ENCODE measurements around the gene RPS21. TPM values are rescaled to one million over a fixed set of nuclear protein-coding genes. Genes with fewer than 3 reads are reported as not detected.

RPS21 gene
- total and polyA plus RNA-seq, 4 donors, result 278 to 1,588 (median 439) TPM

DNA sequence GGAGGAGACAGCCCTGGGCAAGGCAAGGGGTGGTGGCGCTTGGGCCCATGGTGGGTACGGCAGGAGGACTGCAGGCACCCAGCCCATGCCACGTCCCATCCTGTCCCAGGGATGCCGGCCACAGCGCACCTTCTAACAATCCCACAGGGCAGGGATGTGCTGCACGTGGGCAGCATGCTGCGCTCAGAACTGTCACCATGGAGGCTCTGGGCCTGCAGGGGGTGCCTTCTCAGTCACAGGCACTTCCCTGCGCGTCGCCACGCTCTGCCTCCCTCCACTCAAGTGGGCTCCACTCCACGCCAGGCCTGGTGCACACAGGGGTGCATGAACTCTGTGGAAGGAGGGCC is 17.8 kb downstream of the RPS21 start:
- H3K27ac ChIP-seq (ENCODE audit: low read depth in 1 of 2, low read length in 2 of 2), result no peak overlapping the region
- H3K9me3 ChIP-seq (ENCODE audit: control insufficient read depth in 4 of 4, low read length in 3 of 4), result no peaks in the 10 kb centered on the region
- DNase-seq (ENCODE audit: low spot score), result no peak
- H3K9ac ChIP-seq (ENCODE audit: low read depth in 1 of 2, low read length in 2 of 2), result no peak overlapping the region
- H3K4me3 ChIP-seq (ENCODE audit: low read depth in 1 of 3, low read length in 3 of 3), result no peak overlapping the region
- H3K4me1 ChIP-seq (ENCODE audit: control insufficient read depth in 4 of 4, insufficient read depth in 4 of 4, low read length in 3 of 4), result peaks cover 13 to 27% (median 18%) of the 10 kb centered on the region in 4 donors
- H3K27me3 ChIP-seq (ENCODE audit: control insufficient read depth in 4 of 4, insufficient read depth in 4 of 4, low read length in 3 of 4), result no peaks in the 10 kb centered on the region
- WGBS, result 97% methylated on average over 12 of the region's 12 CpGs
- no peaks in the 10 kb centered on the region for H3K36me3 ChIP-seq (ENCODE audit: control insufficient read depth in 4 of 4, insufficient read depth in 3 of 4, low read depth in 1 of 4, low read length in 3 of 4)
- TF ChIP-seq ATF3 (IDR thresholded peaks at IDR 0.05), result no peak

- H3K4me3 ChIP-seq (ENCODE audit: low read depth in 1 of 3, low read length in 3 of 3), result no peak overlapping the region
- no peak overlapping the region for H3K9ac ChIP-seq (ENCODE audit: low read depth in 1 of 2, low read length in 2 of 2)
- H3K27me3 ChIP-seq (ENCODE audit: control insufficient read depth in 4 of 4, insufficient read depth in 4 of 4, low read length in 3 of 4), result no peaks in the 10 kb centered on the region
- H3K27ac ChIP-seq (ENCODE audit: low read depth in 1 of 2, low read length in 2 of 2), result no peak overlapping the region
- no peak for TF ChIP-seq HNF4G (IDR thresholded peaks at IDR 0.05)
- TF ChIP-seq FOXA2 (IDR thresholded peaks at IDR 0.05), result no peak
- no peak for TF ChIP-seq JUND (IDR thresholded peaks at IDR 0.05)
- no peak for TF ChIP-seq REST (IDR thresholded peaks at IDR 0.05)
- no peak for TF ChIP-seq HNF4A (conservative IDR thresholded peaks at IDR 0.05)
- no peak for TF ChIP-seq GABPA (IDR thresholded peaks at IDR 0.05 in 1 of 2, conservative IDR thresholded peaks at IDR 0.05 in 1 of 2)
- no peak for TF ChIP-seq YY1 (IDR thresholded peaks at IDR 0.05)
- peak; percentile 40 for TF ChIP-seq CTCF (IDR thresholded peaks at IDR 0.05; ENCODE audit: low read depth, low read length, missing input control)
- no peak for TF ChIP-seq NR2F2 (IDR thresholded peaks at IDR 0.05)
- no peak for TF ChIP-seq ATF3 (IDR thresholded peaks at IDR 0.05)
- no peak for TF ChIP-seq SP1 (IDR thresholded peaks at IDR 0.05)
- peak in 1 of 2 donors; percentile 82 for TF ChIP-seq RAD21 (IDR thresholded peaks at IDR 0.05)
- TF ChIP-seq, protein P1, sequence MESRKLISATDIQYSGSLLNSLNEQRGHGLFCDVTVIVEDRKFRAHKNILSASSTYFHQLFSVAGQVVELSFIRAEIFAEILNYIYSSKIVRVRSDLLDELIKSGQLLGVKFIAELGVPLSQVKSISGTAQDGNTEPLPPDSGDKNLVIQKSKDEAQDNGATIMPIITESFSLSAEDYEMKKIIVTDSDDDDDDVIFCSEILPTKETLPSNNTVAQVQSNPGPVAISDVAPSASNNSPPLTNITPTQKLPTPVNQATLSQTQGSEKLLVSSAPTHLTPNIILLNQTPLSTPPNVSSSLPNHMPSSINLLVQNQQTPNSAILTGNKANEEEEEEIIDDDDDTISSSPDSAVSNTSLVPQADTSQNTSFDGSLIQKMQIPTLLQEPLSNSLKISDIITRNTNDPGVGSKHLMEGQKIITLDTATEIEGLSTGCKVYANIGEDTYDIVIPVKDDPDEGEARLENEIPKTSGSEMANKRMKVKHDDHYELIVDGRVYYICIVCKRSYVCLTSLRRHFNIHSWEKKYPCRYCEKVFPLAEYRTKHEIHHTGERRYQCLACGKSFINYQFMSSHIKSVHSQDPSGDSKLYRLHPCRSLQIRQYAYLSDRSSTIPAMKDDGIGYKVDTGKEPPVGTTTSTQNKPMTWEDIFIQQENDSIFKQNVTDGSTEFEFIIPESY (IDR thresholded peaks at IDR 0.05), result no peak
- TF ChIP-seq EGR1 (IDR thresholded peaks at IDR 0.05; ENCODE audit: low read depth in 2 of 2), result no peak
- no peaks in the 10 kb centered on the region for H3K36me3 ChIP-seq (ENCODE audit: control insufficient read depth in 4 of 4, insufficient read depth in 3 of 4, low read depth in 1 of 4, low read length in 3 of 4)
- no peak for DNase-seq (ENCODE audit: low spot score)
- H3K9me3 ChIP-seq (ENCODE audit: control insufficient read depth in 4 of 4, low read length in 3 of 4), result no peaks in the 10 kb centered on the region
- WGBS, result 66% methylated on average over 23 of the region's 23 CpGs
- H3K4me1 ChIP-seq (ENCODE audit: control insufficient read depth in 4 of 4, insufficient read depth in 4 of 4, low read length in 3 of 4), result peaks cover 13 to 33% (median 20%) of the 10 kb centered on the region in 4 donors
Measured at GRCh38 chr20:62405108-62405980, 18.4 kb downstream of the RPS21 start.

All from liver (tissue), 9 donors.